AG09319 (cell line): Measurements from ENCODE around the gene MEGF11.

ENCODE experiments used
- DNase-seq: peaks from one replicate; pipeline ENCODE4 v3.0.0-alpha.2; 2010; ENCODE audit warnings: low read depth; ENCODE audit errors: extremely low read depth
- CTCF ChIP-seq: IDR thresholded peaks from 2 replicates; pipeline ENCODE4 v1.5.1; 2011; ENCODE audit warnings: low read depth, mild to moderate bottlenecking, inconsistent platforms, low read length, moderate library complexity

The MEGF11 gene

GRCh38 chr15:66180531-66181097, 72.9 kb downstream of the MEGF11 start:
- no peak for TF ChIP-seq CTCF
- no peak for DNase-seq

DNA sequence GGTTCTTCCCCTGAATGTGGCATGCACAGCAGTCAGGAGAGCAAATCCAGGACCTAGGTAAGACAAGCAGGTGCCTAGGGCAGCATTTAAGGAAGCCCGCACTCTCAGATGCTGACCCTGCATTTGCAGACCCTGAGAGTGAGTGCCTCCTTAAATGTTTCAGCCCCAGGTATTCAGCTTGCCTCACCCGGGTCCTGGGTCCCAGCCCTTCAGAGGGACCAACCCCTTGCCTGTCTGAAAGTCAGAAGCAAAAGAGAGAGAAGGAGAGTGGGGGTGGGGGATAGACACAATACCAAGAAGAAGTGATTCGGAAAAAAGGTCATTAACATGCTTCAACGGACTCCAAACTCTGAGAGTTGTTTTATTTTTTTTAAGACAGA, 75.0 kb downstream of the MEGF11 start:
- no peak for DNase-seq
- no peak for TF ChIP-seq CTCF

GRCh38 chr15:66172324-66172980, 81.1 kb downstream of the MEGF11 start:
- DNase-seq: no peak

DNA sequence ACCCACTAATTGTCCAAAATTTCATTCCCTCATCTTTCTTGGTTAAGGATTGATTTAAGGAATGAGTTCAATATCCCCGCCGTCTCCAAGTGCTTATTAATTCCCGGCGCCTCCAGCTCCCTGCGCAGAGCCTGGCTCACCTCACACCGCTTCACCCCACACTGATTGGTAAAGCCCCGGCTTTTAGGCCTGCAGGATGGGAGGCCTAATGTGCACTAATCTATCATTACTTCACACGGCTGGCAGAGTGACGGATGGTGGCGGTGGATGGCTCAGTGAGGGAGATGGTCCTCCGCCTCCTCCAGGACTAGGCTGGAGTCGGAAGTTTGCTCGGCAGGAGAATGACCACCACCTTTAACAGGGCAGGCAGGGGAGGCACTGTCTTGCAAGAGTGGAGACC, 81.7 kb downstream of the MEGF11 start:
- DNase-seq: no peak
- TF ChIP-seq CTCF: no peak

More at GRCh38 chr15:66172324-66172980, 81.1 kb downstream of the MEGF11 start:
- no peak for TF ChIP-seq CTCF

- TF ChIP-seq CTCF: no peak
- no peak for DNase-seq
Measured at GRCh38 chr15:66170716-66171115, 82.8 kb downstream of the MEGF11 start.

DNA sequence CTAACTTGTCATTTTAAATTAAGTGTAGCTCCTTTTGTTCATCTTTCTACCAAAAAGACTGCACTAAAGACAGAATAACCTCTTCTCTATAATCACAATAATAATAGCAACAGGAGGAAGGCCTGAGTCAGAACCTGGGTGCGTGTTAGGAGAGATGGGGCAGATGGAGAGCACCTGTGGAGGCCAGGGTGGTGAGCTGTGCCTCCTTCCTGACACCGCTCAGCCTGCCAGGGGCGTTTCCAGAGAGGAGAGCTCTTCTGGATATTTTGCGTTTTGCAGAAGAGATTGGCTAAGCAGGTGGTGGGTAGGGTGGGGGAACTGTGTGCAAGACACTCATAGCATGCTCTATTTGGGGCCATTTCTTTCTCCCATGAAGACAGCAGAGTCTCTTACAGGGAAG, 83.5 kb downstream of the MEGF11 start:
- TF ChIP-seq CTCF: no peak
- no peak for DNase-seq

GRCh38 chr15:66169625-66170024, 83.9 kb downstream of the MEGF11 start:
- no peak for TF ChIP-seq CTCF
- no peak for DNase-seq
